ENCODE data around the gene LRP3. TPM values are rescaled to one million over a fixed set of nuclear protein-coding genes. Genes with fewer than 3 reads are reported as not detected.

Gene LRP3
- total and polyA plus RNA-seq, 2 experiments from 2014 or later: 3.5 to 62.7 TPM

GRCh38 chr19:33174186-33174585 is 19.9 kb upstream of the LRP3 start:
- Mint-ChIP-seq H3K27me3 (ENCODE audit: insufficient read depth, low read depth, poor library complexity) (peaks cover 19% of the 10 kb centered on the region), H3K9me3 (peaks cover 3% of the 10 kb centered on the region; the same call in 2 of the 3 replicates), H3K4me1 (peaks cover 14% of the 10 kb centered on the region; the same call in 2 of the 3 replicates), H3K4me3 (no peak overlapping the region; the same call in 2 of the 3 replicates), H3K36me3 (ENCODE audit: low read depth) (peaks cover 5% of the 10 kb centered on the region; the same call in 2 of the 3 replicates), H3K27ac (no peak overlapping the region)
- Histone ChIP-seq H4K20me1 (replicated peaks; ENCODE audit: insufficient read depth) (peaks cover 4% of the 10 kb centered on the region; the same call in 1 of the 2 replicates), H3K27me3 (ENCODE audit: insufficient read depth) (peaks cover 15% of the 10 kb centered on the region), H3F3A (replicated peaks; ENCODE audit: low read depth) (peaks cover 5% of the 10 kb centered on the region; the same call in 1 of the 2 replicates), H3K36me3 (ENCODE audit: insufficient read depth) (no peaks in the 10 kb centered on the region), H3K4me2 (no peak overlapping the region), H3K9me2 (ENCODE audit: insufficient read depth) (no peaks in the 10 kb centered on the region), H3K4me3 (no peak overlapping the region), H3K27ac (ENCODE audit: low read depth) (no peak overlapping the region), H3K79me2 (replicated peaks; ENCODE audit: insufficient read depth) (no peaks in the 10 kb centered on the region; the same call in 1 of the 2 replicates), H3K4me1 (ENCODE audit: insufficient read depth) (peaks cover 8% of the 10 kb centered on the region), H2AFZ (no peak overlapping the region)
- no peak for ATAC-seq
- TF ChIP-seq REST (IDR thresholded peaks at IDR 0.05; ENCODE audit: unreplicated experiment): no peak
- TF ChIP-seq EZH2phosphoT487 (IDR thresholded peaks at IDR 0.05; ENCODE audit: unreplicated experiment): no peak
- TF ChIP-seq STAT1 (IDR thresholded peaks at IDR 0.05; ENCODE audit: unreplicated experiment): no peak
- TF ChIP-seq JUNB (IDR thresholded peaks at IDR 0.05; ENCODE audit: unreplicated experiment): no peak
- TF ChIP-seq NANOG (IDR thresholded peaks at IDR 0.05; ENCODE audit: borderline replicate concordance): no peak
- TF ChIP-seq ETS1 (IDR thresholded peaks at IDR 0.05): no peak
- TF ChIP-seq ZNF331 (CRISPR knock-in tag; IDR thresholded peaks at IDR 0.05; ENCODE audit: low read depth): no peak
- TF ChIP-seq POLR2AphosphoS5 (IDR thresholded peaks at IDR 0.05; ENCODE audit: low read depth): no peak
- no peak for TF ChIP-seq EZH2 (IDR thresholded peaks at IDR 0.05; ENCODE audit: low read depth, unreplicated experiment)
- no peak for TF ChIP-seq CTCF (conservative IDR thresholded peaks at IDR 0.05; ENCODE audit: low read depth in 2 of 2)
- DNase-seq (ENCODE audit: low spot score): no peak
